ENCODE results near the gene GNB1L. TPM values are rescaled to one million over a fixed set of nuclear protein-coding genes. Genes with fewer than 3 reads are reported as not detected.

The GNB1L gene
- total RNA-seq, 2 experiments from 2014 or later = 3.0 to 6.5 TPM

- peaks cover 45 to 59% of the 10 kb centered on the region in 2 experiments for H3K27me3 ChIP-seq (ENCODE audit: control insufficient read depth in 1 of 2, insufficient read depth in 2 of 2, low read length in 2 of 2)
- intact Hi-C loops (cut with DNase I, micrococcal nuclease) = loop anchor here (1.0 to 5.0 kb wide), 3 partner anchors 26 to 154 kb away; no protein-coding TSS in a partner anchor
- H3K9me3 Mint-ChIP-seq = no peaks in the 10 kb centered on the region
Observed at GRCh38 chr22:19756288-19757128, 98.2 kb downstream of the GNB1L start.

GRCh38 chr22:19755722-19756287, 98.9 kb downstream of the GNB1L start:
- Histone ChIP-seq H3K4me1 (ENCODE audit: insufficient read depth, low read length) (peaks cover 32% of the 10 kb centered on the region), H3K27ac (ENCODE audit: low read depth in 1 of 2, low read length in 2 of 2) (no peak overlapping the region), H3K27me3 (ENCODE audit: control insufficient read depth in 1 of 2, insufficient read depth in 2 of 2, low read length in 2 of 2) (peaks cover 44 to 64% of the 10 kb centered on the region in 2 experiments), H3K36me3 (ENCODE audit: insufficient read depth, low read length) (no peaks in the 10 kb centered on the region), H3K9me3 (ENCODE audit: control insufficient read depth in 1 of 2, insufficient read depth in 1 of 2, low read length in 2 of 2) (peaks cover 0 to 24% of the 10 kb centered on the region in 2 experiments), H3K4me3 (ENCODE audit: low read length) (no peak overlapping the region)
- H3K27ac Mint-ChIP-seq = no peak overlapping the region
- H3K27me3 Mint-ChIP-seq = peaks cover 66% of the 10 kb centered on the region
- CTCF ChIA-PET = interaction anchor here (0.6 to 1.5 kb wide), 7 partner anchors 26 to 750 kb away, joined by 3 to 20 read pairs (median 5); partner anchors contain the start of gene GP1BB
- no peak for DNase-seq
- ATAC-seq (ENCODE audit: poor library complexity) = no peak
- peaks cover 32% of the 10 kb centered on the region for H3K4me1 Mint-ChIP-seq (ENCODE audit: low read depth)
- intact Hi-C loops (cut with DNase I, micrococcal nuclease) = loop anchor here (1.0 to 5.0 kb wide), 3 partner anchors 25 to 154 kb away; no protein-coding TSS in a partner anchor
- no peaks in the 10 kb centered on the region for H3K9me3 Mint-ChIP-seq
- POLR2A ChIA-PET = interaction anchor here (0.7 to 2.3 kb wide), 6 partner anchors 10 to 155 kb away, joined by 3 to 17 read pairs (median 4); no protein-coding TSS in a partner anchor
- peak overlapping the region; percentile 87 for H3K4me3 Mint-ChIP-seq
- no peak for TF ChIP-seq CTCF (IDR thresholded peaks at IDR 0.05)
- no peaks in the 10 kb centered on the region for H3K36me3 Mint-ChIP-seq (ENCODE audit: low read depth)

More at GRCh38 chr22:19756288-19757128, 98.2 kb downstream of the GNB1L start:
- peak; percentile 85 for ATAC-seq (ENCODE audit: poor library complexity)
- peak; percentile 59 to 87 (median 73) for DNase-seq
- peaks cover 33% of the 10 kb centered on the region for H3K4me1 Mint-ChIP-seq (ENCODE audit: low read depth)
- Histone ChIP-seq H3K4me1 (ENCODE audit: insufficient read depth, low read length) (peaks cover 32% of the 10 kb centered on the region), H3K36me3 (ENCODE audit: insufficient read depth, low read length) (no peaks in the 10 kb centered on the region), H3K4me3 (ENCODE audit: low read length) (peak overlapping the region; percentile 40), H3K9me3 (ENCODE audit: control insufficient read depth in 1 of 2, insufficient read depth in 1 of 2, low read length in 2 of 2) (peaks cover 0 to 24% of the 10 kb centered on the region in 2 experiments), H3K27ac (ENCODE audit: low read depth in 1 of 2, low read length in 2 of 2) (no peak overlapping the region)
- H3K27ac Mint-ChIP-seq = no peak overlapping the region
- peak overlapping the region; percentile 87 for H3K4me3 Mint-ChIP-seq
- POLR2A ChIA-PET = interaction anchor here (0.7 to 2.3 kb wide), 6 partner anchors 9 to 154 kb away, joined by 3 to 17 read pairs (median 4); no protein-coding TSS in a partner anchor
- CTCF ChIA-PET = interaction anchor here (0.6 to 1.5 kb wide), 7 partner anchors 26 to 749 kb away, joined by 3 to 20 read pairs (median 5); partner anchors contain the start of gene GP1BB
- H3K36me3 Mint-ChIP-seq (ENCODE audit: low read depth) = no peaks in the 10 kb centered on the region
- H3K27me3 Mint-ChIP-seq = peaks cover 68% of the 10 kb centered on the region
- TF ChIP-seq CTCF (IDR thresholded peaks at IDR 0.05) = peak; percentile 62

GRCh38 chr22:19755145-19755710, 99.4 kb downstream of the GNB1L start:
- DNase-seq (no peak), ATAC-seq (ENCODE audit: poor library complexity) (no peak)
- Histone ChIP-seq H3K36me3 (ENCODE audit: insufficient read depth, low read length) (no peaks in the 10 kb centered on the region), H3K9me3 (ENCODE audit: control insufficient read depth in 1 of 2, insufficient read depth in 1 of 2, low read length in 2 of 2) (peaks cover 0 to 24% of the 10 kb centered on the region in 2 experiments), H3K4me1 (ENCODE audit: insufficient read depth, low read length) (peaks cover 32% of the 10 kb centered on the region), H3K4me3 (ENCODE audit: low read length) (no peak overlapping the region), H3K27ac (ENCODE audit: low read depth in 1 of 2, low read length in 2 of 2) (no peak overlapping the region), H3K27me3 (ENCODE audit: control insufficient read depth in 1 of 2, insufficient read depth in 2 of 2, low read length in 2 of 2) (peaks cover 44 to 65% of the 10 kb centered on the region in 2 experiments)
- ChIA-PET CTCF (no interaction called here), POLR2A (interaction anchor here (1.5 to 2.3 kb wide), 2 partner anchors 137 to 155 kb away, joined by 10 to 17 read pairs; no protein-coding TSS in a partner anchor)
- H3K27ac Mint-ChIP-seq = no peak overlapping the region
- no peaks in the 10 kb centered on the region for H3K9me3 Mint-ChIP-seq
- no peak overlapping the region for H3K4me3 Mint-ChIP-seq
- peaks cover 63% of the 10 kb centered on the region for H3K27me3 Mint-ChIP-seq
- H3K4me1 Mint-ChIP-seq (ENCODE audit: low read depth) = peaks cover 29% of the 10 kb centered on the region
- intact Hi-C loops (cut with DNase I, micrococcal nuclease) = loop anchor here (5.0 kb wide), 1 partner anchor 137 kb away; no protein-coding TSS in a partner anchor
- no peaks in the 10 kb centered on the region for H3K36me3 Mint-ChIP-seq (ENCODE audit: low read depth)
- TF ChIP-seq CTCF (IDR thresholded peaks at IDR 0.05) = no peak
